IMR-90 (cell line): Measurements from ENCODE around the gene VPS41. TPM values are rescaled to one million over a fixed set of nuclear protein-coding genes. Genes with fewer than 3 reads are reported as not detected.
A peak's percentile ranks its signal among the peaks of the same experiment; 100 is the strongest.

Source experiments
- ATAC-seq: fragments of 200-7000 bp; cut with Tn5 transposase; 2 replicates; pipeline ENCODE4 v1.9.1; 2020; ENCODE audit warnings: low read depth, mild to moderate bottlenecking, moderate library complexity
- BruUV-seq: library from RNA; stranded (reverse); fragments of 400-500 nt; replicated peaks from 2 replicates; lab custom pipeline; 2021; lab: Mats Ljungman, UMichigan
- CTCF ChIA-PET: fragments of 300-600 bp; formaldehyde crosslinking; extraction: SDS; loops from one replicate; lab custom pipeline; 2021; ENCODE audit warnings: antibody characterized with exemption; lab: Yijun Ruan, JAX
- POLR2A ChIA-PET: fragments of 300-600 bp; sonication (Branson Sonifier 250); formaldehyde crosslinking; loops from one replicate; lab custom pipeline; 2022; ENCODE audit warnings: antibody characterized with exemption; ENCODE audit not compliant: unreplicated experiment; lab: Charles Lee
- DNase-seq: peaks from one replicate; pipeline ENCODE4 v3.0.0; 2013
- H2AFZ ChIP-seq: replicated peaks from 2 replicates; pipeline ENCODE3; 2013; ENCODE audit warnings: low read length, mild to moderate bottlenecking; ENCODE audit not compliant: poor library complexity
- H2AK5ac ChIP-seq: 2 replicates; pipeline ENCODE4 v1.6.1; 2013; ENCODE audit warnings: low read depth, low read length, inconsistent platforms
- H2AK9ac ChIP-seq: replicated peaks from 2 replicates; pipeline ENCODE3; 2013; ENCODE audit warnings: mild to moderate bottlenecking, low read depth, low read length, moderate library complexity; ENCODE audit not compliant: poor library complexity
- H2BK120ac ChIP-seq: 2 replicates; pipeline ENCODE4 v1.6.1; 2013; ENCODE audit warnings: low read depth, low read length, inconsistent platforms
- H2BK15ac ChIP-seq: 3 replicates; pipeline ENCODE4 v1.6.1; 2013; ENCODE audit warnings: low read depth, low read length, inconsistent platforms
- H2BK20ac ChIP-seq: 2 replicates; pipeline ENCODE4 v1.6.1; 2013; ENCODE audit warnings: low read depth, mild to moderate bottlenecking, inconsistent platforms, low read length, moderate library complexity
- H2BK5ac ChIP-seq: 2 replicates; pipeline ENCODE4 v1.6.1; 2013; ENCODE audit warnings: mild to moderate bottlenecking, low read depth, low read length, inconsistent platforms; ENCODE audit not compliant: poor library complexity, severe bottlenecking
- H3K14ac ChIP-seq: replicated peaks from 2 replicates; pipeline ENCODE4 v1.6.1; 2013; ENCODE audit warnings: low read depth, low read length, inconsistent platforms
- H3K18ac ChIP-seq: 2 replicates; pipeline ENCODE4 v1.6.1; 2013; ENCODE audit warnings: low read depth, low read length, control low read depth
- H3K23ac ChIP-seq: 2 replicates; pipeline ENCODE4 v1.6.1; 2013; ENCODE audit warnings: low read depth, low read length, inconsistent platforms
- H3K27ac ChIP-seq: 2 replicates; pipeline ENCODE4 v1.5.1; 2013; ENCODE audit warnings: mild to moderate bottlenecking, control low read depth, low read length; ENCODE audit not compliant: insufficient read depth
- H3K27me3 ChIP-seq: 2 replicates; pipeline ENCODE4 v1.6.1; 2013; ENCODE audit warnings: low read length; ENCODE audit not compliant: control insufficient read depth, insufficient read depth
- H3K36me3 ChIP-seq: 2 replicates; pipeline ENCODE4 v1.6.1; 2013; ENCODE audit warnings: low read length, mixed read lengths; ENCODE audit not compliant: control insufficient read depth, insufficient read depth
- H3K4ac ChIP-seq: 2 replicates; pipeline ENCODE4 v1.6.1; 2013; ENCODE audit warnings: low read depth, low read length, inconsistent platforms
- H3K4me1 ChIP-seq: 2 replicates; pipeline ENCODE4 v1.6.1; 2013; ENCODE audit warnings: low read length, mixed read lengths; ENCODE audit not compliant: control insufficient read depth, insufficient read depth
- H3K4me2 ChIP-seq: 2 replicates; pipeline ENCODE4 v1.6.1; 2013; ENCODE audit warnings: low read depth, mild to moderate bottlenecking, control low read depth, low read length, moderate library complexity
- H3K4me3 ChIP-seq: 2 replicates; pipeline ENCODE4 v1.5.1; 2013; ENCODE audit warnings: low read depth, mild to moderate bottlenecking, control low read depth, low read length, moderate library complexity; ENCODE audit not compliant: insufficient read depth
- H3K56ac ChIP-seq: 2 replicates; pipeline ENCODE4 v1.6.1; 2013; ENCODE audit warnings: low read length, inconsistent platforms; ENCODE audit not compliant: insufficient read depth; ENCODE audit errors: extremely low read depth
- H3K79me1 ChIP-seq, 2 experiments: 2 replicates each; pipeline ENCODE4 v1.6.1; 2013; ENCODE audit warnings: low read length in 2 of 2, inconsistent platforms in 1 of 2, low read depth in 1 of 2
- H3K9ac ChIP-seq: 2 replicates; pipeline ENCODE4 v1.6.1; 2013; ENCODE audit warnings: low read depth, low read length, control low read depth
- H3K9me1 ChIP-seq: 2 replicates; pipeline ENCODE4 v1.6.1; 2013; ENCODE audit warnings: low read length, inconsistent platforms; ENCODE audit not compliant: insufficient read depth
- H3K9me3 ChIP-seq: 2 replicates; pipeline ENCODE4 v1.6.1; 2013; ENCODE audit warnings: low read length; ENCODE audit not compliant: control insufficient read depth, insufficient read depth
- H4K20me1 ChIP-seq: 2 replicates; pipeline ENCODE4 v1.6.1; 2013; ENCODE audit warnings: low read length, inconsistent platforms; ENCODE audit not compliant: insufficient read depth
- H4K5ac ChIP-seq: 2 replicates; pipeline ENCODE4 v1.6.1; 2013; ENCODE audit warnings: mild to moderate bottlenecking, low read depth, low read length, control low read depth
- H4K8ac ChIP-seq, 2 experiments: 2 replicates each; pipeline ENCODE4 v1.6.1; 2013; ENCODE audit warnings: low read depth in 2 of 2, low read length in 2 of 2, control low read depth in 1 of 2, inconsistent platforms in 1 of 2
- H4K91ac ChIP-seq: 2 replicates; pipeline ENCODE4 v1.6.1; 2013; ENCODE audit warnings: low read depth, low read length, inconsistent platforms; ENCODE audit not compliant: insufficient read depth
- CEBPB ChIP-seq: IDR thresholded peaks from 2 replicates; pipeline ENCODE4 v1.6.1; 2012; ENCODE audit warnings: low read depth, low read length, improper control_type of control experiment
- MAZ ChIP-seq: IDR thresholded peaks from 2 replicates; pipeline ENCODE4 v1.6.1; 2012; ENCODE audit warnings: low read depth, mild to moderate bottlenecking, low read length, improper control_type of control experiment, moderate library complexity, borderline replicate concordance
- POLR2A ChIP-seq: IDR thresholded peaks from 2 replicates; pipeline ENCODE4 v1.6.1; 2012; ENCODE audit warnings: mild to moderate bottlenecking, low read depth, low read length
- WGBS, 2 experiments: methylation state at CpG; one replicate each; pipeline versions ENCODE4 v1.1.5 to v1.1.7; 2013; ENCODE audit warnings: missing lambda C conversion rate in 2 of 2; ENCODE audit not compliant: insufficient read length in 1 of 2; ENCODE audit errors: extremely low coverage in 2 of 2; 5-methylcytosine and 5-hydroxymethylcytosine counted together
- dilution Hi-C: fragments of 300-500 bp; cut with HindIII; formaldehyde crosslinking; loops from one replicate; pipeline ENCODE4 v1.14.3; 2018; ENCODE audit warnings: low sequenced_read_pairs; ENCODE audit not compliant: unreplicated experiment
- in situ Hi-C: fragments of 300-500 bp; cut with MboI; formaldehyde crosslinking; loops from 3 replicates; pipeline ENCODE4 v1.14.3; 2019; ENCODE audit warnings: low sequenced_read_pairs, inconsistent platforms, mixed read lengths
- intact Hi-C: fragments of 100-400 bp; cut with micrococcal nuclease; formaldehyde crosslinking; loops from 2 replicates; pipeline ENCODE4 v1.10.0; 2022
- polyA plus RNA-seq, 3 experiments: library from polyadenylated mRNA; depleted of rRNA; stranded (reverse); fragments of >200 nt; gene quantifications; 2 replicates each; pipeline ENCODE4 v1.2.3, GENCODE V29; 2012; ENCODE audit warnings: low replicate concordance in 1 of 3
- total RNA-seq: library from RNA; depleted of rRNA; stranded (reverse); fragments of >200 nt; gene quantifications from 2 replicates; pipeline ENCODE4 v1.2.3, GENCODE V29; 2012

VPS41 gene
- total and polyA plus RNA-seq, 2 of the 4 experiments (the other 2 are of a cell fraction): 16.0 to 28.0 TPM

DNA sequence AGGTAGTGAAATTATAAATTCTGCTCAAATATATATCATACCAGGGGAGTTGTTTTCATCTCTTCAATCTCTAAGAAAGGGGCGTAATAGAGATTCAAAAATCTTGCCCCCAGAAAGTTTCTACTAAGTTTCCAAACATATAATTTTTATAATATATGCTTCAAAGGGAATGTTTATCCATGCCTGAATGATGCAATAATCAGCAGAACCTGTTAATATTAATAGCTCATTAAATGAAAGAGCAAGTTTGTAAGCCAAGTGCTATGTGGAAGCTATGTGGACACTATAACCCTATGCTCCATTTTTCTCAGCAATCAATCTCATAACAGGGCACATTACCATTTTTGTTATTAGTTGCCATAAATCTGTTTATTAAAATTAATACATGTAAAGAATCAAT lies 25.3 kb downstream of the VPS41 start:
- CTCF ChIA-PET: no interaction called here
- no peaks in the 10 kb centered on the region for H3K27me3 ChIP-seq
- no peak overlapping the region for H3K23ac ChIP-seq
- ATAC-seq (no peak), DNase-seq (no peak)
- no peaks in the 10 kb centered on the region for H3K9me1 ChIP-seq
- H2AFZ ChIP-seq: no peak overlapping the region
- no peak overlapping the region for H3K27ac ChIP-seq
- no peak overlapping the region for H2AK9ac ChIP-seq
- no peak overlapping the region for H3K9ac ChIP-seq
- POLR2A ChIA-PET: no interaction called here
- H3K4me2 ChIP-seq: no peak overlapping the region
- H3K9me3 ChIP-seq: no peaks in the 10 kb centered on the region
- BruUV-seq: no TSS peak
- no peak overlapping the region for H3K4ac ChIP-seq
- in situ Hi-C loops (no loop called here), dilution Hi-C loops (no loop called here), intact Hi-C loops (no loop called here)
- no peaks in the 10 kb centered on the region for H3K36me3 ChIP-seq
- H2BK120ac ChIP-seq: no peak overlapping the region
- H2BK20ac ChIP-seq: no peak overlapping the region
- H2BK15ac ChIP-seq: no peak overlapping the region
- no peak overlapping the region for H3K4me3 ChIP-seq
- no peak overlapping the region for H3K56ac ChIP-seq
- no peak overlapping the region for H2BK5ac ChIP-seq
- H2AK5ac ChIP-seq: no peak overlapping the region
- H4K91ac ChIP-seq: no peak overlapping the region
- WGBS, 2 experiments: no CpG with 5 or more reads among the region's 1 CpG
- TF ChIP-seq MAZ: no peak
- TF ChIP-seq CEBPB: peak; percentile 59
- TF ChIP-seq POLR2A: no peak
- H3K79me1 ChIP-seq: peaks cover 7 to 18% of the 10 kb centered on the region in 2 experiments; a peak in 2 of 4 replicates
- 0 out of 2 replicates have a peak, but pooled peaks cover 4% of the 10 kb centered on the region for H4K20me1 ChIP-seq
- no peak overlapping the region for H3K14ac ChIP-seq
- no peak overlapping the region for H4K8ac ChIP-seq
- no peaks in the 10 kb centered on the region for H3K4me1 ChIP-seq
- H4K5ac ChIP-seq: no peak overlapping the region
- no peak overlapping the region for H3K18ac ChIP-seq
